Omental fat pad (tissue), 4 donors: ENCODE data around the gene LPXN. TPM values are rescaled to one million over a fixed set of nuclear protein-coding genes. Genes with fewer than 3 reads are reported as not detected.
A peak's percentile ranks its signal among the peaks of the same experiment; 100 is the strongest.
"Not testable (repeated sequence)": the region's sequence is repeated elsewhere in the genome, so short reads cannot be mapped to it uniquely, and the experiment has no call there.

Experiments used
- ATAC-seq: fragments of 150-250 bp; one replicate; pipeline ENCODE4 v1.9.1; 2016; ENCODE audit warnings: mild to moderate bottlenecking, moderate library complexity; ENCODE audit not compliant: low FRiP score
- DNase-seq: peaks from one replicate; pipeline ENCODE4 v3.0.0-alpha.2; 2019; ENCODE audit warnings: low spot score
- total RNA-seq, 4 donors: library from RNA; depleted of rRNA; stranded (reverse); fragments of >200 nt; gene quantifications; one replicate each; pipeline ENCODE4 v1.1.0, GENCODE V29; 2016
- TF ChIP-seq, protein P1 (sequence below), 3 donors: fragments of 450-650 bp; IDR thresholded peaks; one replicate each; pipeline ENCODE4 v1.5.1; 2016 to 2017; ENCODE audit warnings: antibody characterized with exemption in 3 of 3, mild to moderate bottlenecking in 3 of 3, moderate library complexity in 2 of 3

LPXN gene
- total RNA-seq, 4 donors from 2014 or later = 9.8 to 40.7 (median 15.1) TPM

- DNase-seq = peak; percentile 59
- TF ChIP-seq, protein P1, sequence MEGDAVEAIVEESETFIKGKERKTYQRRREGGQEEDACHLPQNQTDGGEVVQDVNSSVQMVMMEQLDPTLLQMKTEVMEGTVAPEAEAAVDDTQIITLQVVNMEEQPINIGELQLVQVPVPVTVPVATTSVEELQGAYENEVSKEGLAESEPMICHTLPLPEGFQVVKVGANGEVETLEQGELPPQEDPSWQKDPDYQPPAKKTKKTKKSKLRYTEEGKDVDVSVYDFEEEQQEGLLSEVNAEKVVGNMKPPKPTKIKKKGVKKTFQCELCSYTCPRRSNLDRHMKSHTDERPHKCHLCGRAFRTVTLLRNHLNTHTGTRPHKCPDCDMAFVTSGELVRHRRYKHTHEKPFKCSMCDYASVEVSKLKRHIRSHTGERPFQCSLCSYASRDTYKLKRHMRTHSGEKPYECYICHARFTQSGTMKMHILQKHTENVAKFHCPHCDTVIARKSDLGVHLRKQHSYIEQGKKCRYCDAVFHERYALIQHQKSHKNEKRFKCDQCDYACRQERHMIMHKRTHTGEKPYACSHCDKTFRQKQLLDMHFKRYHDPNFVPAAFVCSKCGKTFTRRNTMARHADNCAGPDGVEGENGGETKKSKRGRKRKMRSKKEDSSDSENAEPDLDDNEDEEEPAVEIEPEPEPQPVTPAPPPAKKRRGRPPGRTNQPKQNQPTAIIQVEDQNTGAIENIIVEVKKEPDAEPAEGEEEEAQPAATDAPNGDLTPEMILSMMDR (IDR thresholded peaks at IDR 0.05) = no peak
- ATAC-seq = peak; percentile 55
Observed at GRCh38 chr11:58573451-58574104, 2.1 kb downstream of the LPXN start.

GRCh38 chr11:58572906-58573305 is 2.8 kb downstream of the LPXN start:
- not testable (repeated sequence) for DNase-seq, ATAC-seq

DNA sequence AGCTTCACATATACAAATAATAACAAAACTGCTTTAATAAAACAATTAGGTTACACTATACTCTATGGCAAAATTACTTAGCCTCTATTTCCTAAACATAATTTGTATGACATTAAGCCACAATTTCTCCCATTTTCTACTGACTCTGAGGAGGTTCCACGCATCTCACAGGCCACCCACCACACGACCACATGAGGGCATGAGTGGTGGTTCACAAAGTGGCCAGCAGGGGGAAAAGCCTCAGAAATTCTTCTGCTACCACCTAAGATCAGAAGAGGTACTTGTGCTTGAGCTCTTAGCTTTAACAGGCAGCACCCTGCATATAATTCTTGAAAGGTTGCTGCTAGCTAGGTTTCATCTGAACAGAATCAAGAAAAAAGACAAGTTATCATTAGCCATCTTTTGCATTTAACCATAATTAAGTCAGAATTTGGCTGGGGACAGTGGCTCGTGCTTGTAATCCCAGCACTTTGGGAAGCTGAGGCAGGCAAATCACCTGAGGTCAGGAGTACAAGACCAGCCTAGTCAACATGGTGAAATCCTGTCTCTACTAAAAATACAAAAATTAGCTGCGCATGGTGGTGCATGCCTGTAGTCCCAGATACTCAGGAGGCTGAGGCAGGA is 7.7 kb downstream of the LPXN start:
- ATAC-seq = no peak
- DNase-seq = no peak
- TF ChIP-seq, protein P1 (IDR thresholded peaks at IDR 0.05) = peak in 2 of 3 donors; percentile 55 to 63

- ATAC-seq = no peak
- TF ChIP-seq, protein P1 (IDR thresholded peaks at IDR 0.05) = no peak
- no peak for DNase-seq
Observed at GRCh38 chr11:58564231-58564630, 11.4 kb downstream of the LPXN start.

GRCh38 chr11:58562375-58562800 is 13.3 kb downstream of the LPXN start:
- TF ChIP-seq, protein P1 (IDR thresholded peaks at IDR 0.05) = no peak
- no peak for ATAC-seq
- no peak for DNase-seq

- DNase-seq = no peak
- TF ChIP-seq, protein P1 (IDR thresholded peaks at IDR 0.05) = no peak
- no peak for ATAC-seq
Observed at GRCh38 chr11:58561394-58562098, 14.1 kb downstream of the LPXN start.

DNA sequence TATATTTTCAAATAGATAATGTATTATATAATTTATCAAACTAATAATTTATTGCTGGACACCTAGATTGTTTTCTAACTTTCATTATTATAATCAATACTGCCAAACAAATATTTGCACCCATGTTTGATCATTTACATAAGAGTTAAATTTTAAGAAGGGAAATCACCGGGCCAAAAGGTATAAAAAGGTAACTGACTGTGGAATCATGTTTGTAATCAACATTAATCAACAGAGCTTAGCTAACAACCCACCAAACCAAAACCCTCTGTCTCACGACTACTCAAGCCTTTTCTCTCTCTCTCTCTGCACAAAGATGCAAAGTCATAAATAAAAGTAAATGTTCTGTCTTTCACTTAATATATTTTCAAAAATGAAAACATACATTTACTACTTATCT is 14.8 kb downstream of the LPXN start:
- ATAC-seq = no peak
- DNase-seq = no peak
- TF ChIP-seq, protein P1 (IDR thresholded peaks at IDR 0.05) = no peak
